GM12892 (cell line): ENCODE data around the gene OAF.

Experiments used
- DNase-seq: peaks from one replicate; pipeline ENCODE4 v3.0.0; 2011; ENCODE audit not compliant: insufficient read length
- FAIRE-seq: peaks from 2 replicates; lab custom pipeline; 2011; peaks lifted over from hg19 to GRCh38; lab: Jason Lieb, UNC
- POLR2A ChIP-seq: IDR thresholded peaks from 2 replicates; pipeline ENCODE4 v1.6.1; 2011; ENCODE audit warnings: low read depth, low read length, control low read depth
- POLR2AphosphoS5 ChIP-seq: IDR thresholded peaks from 2 replicates; pipeline ENCODE4 v1.6.1; 2011; ENCODE audit warnings: low read depth, low read length, control low read depth
- TAF1 ChIP-seq: IDR thresholded peaks from 2 replicates; pipeline ENCODE4 v1.6.1; 2011; ENCODE audit warnings: low read depth, mild to moderate bottlenecking, control low read depth, low read length, borderline replicate concordance

The OAF gene

DNA sequence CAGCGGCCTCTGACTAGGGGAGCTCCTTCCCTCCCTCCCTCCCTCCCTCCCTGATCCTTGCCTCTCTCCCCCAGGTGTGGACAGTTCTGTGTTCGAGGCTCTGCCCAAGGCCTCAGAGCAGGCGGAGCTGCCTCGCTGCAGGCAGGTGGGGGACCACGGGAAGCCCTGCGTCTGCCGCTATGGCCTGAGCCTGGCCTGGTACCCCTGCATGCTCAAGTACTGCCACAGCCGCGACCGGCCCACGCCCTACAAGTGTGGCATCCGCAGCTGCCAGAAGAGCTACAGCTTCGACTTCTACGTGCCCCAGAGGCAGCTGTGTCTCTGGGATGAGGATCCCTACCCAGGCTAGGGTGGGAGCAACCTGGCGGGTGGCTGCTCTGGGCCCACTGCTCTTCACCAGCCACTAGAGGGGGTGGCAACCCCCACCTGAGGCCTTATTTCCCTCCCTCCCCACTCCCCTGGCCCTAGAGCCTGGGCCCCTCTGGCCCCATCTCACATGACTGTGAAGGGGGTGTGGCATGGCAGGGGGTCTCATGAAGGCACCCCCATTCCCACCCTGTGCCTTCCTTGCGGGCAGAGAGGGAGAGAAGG is 18.1 kb downstream of the OAF start:
- FAIRE-seq (no peak), DNase-seq (no peak)
- TF ChIP-seq TAF1 (no peak), POLR2A (no peak), POLR2AphosphoS5 (no peak)

DNA sequence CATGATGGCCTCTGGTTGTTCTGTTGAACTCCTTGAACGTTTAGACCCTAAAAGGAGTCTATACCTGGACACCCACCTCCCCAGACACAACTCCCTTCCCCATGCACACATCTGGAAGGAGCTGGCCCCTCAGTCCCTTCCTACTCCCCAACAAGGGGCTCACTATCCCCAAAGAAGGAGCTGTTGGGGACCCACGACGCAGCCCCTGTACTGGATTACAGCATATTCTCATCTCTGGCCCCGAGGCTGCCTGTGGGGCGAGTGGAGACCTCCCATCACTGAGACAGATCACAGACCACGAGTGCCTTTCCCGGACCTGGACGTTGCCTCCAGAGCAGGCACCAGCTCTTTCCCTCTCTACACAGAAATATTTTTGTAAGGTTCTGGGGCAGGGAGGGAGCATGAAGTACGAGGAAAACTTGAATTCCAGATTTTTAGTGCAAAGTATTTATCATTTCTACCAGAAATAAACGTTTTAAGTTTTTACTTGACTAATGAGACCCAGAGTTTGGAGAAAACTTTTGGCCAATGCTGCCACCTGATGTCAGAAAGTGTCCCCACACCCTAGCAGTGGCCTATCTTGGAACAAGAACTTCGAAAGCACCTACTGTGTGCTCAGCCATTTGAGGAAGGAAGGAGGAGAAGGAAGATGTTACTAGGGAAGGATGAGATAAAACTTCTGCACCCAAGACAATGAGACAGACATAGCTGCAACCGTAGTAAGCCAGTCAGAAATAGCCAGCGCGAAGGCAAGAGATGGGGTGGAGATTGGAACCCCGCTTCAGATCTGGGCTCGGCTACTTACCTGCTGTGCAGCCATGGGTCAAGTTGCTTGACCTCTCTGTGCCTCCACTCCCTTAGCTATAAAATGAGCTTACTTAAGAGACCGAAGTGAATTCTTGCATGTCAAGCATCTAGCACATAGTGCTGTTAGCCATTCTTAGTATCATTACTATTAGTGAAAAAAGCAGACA is 18.9 kb downstream of the OAF start:
- DNase-seq (no peak), FAIRE-seq (peak; percentile 94)
- TF ChIP-seq TAF1, result no peak
- TF ChIP-seq POLR2A, result no peak
- no peak for TF ChIP-seq POLR2AphosphoS5

DNA sequence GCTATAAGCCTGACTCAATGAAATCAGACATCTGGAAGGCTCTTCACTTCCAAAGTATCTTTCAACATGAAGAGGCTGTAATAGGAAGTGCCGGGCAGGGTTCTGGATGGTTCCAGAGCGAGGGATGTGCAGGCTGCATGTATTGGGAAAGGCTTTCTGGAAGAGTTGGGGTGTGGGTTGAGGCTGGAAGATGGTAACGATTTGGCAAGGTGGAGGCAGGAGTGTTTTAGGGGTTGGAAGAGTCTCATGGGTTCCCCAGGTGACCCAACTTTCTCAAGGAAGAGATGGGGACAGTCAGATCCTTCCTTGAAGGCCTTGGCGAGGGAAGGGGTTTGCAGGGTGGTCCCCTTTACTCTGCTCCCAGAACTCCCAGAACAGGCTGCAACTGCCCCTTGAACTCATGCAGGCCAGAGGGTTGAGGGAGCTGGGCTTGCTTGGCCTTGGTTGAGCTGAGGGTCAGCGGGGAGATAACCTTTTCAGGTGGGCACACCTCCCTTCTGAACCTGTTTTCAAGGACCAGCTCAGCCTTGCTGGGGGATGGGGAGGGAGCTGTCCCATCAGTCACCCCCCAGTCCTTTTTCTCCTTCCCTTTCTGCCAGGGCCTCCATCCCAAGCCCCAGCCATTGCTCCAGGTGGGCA is 19.7 kb downstream of the OAF start:
- FAIRE-seq (no peak), DNase-seq (no peak)
- TF ChIP-seq POLR2AphosphoS5 (no peak), POLR2A (no peak), TAF1 (no peak)

- TF ChIP-seq TAF1 (no peak), POLR2A (no peak), POLR2AphosphoS5 (no peak)
- no peak for FAIRE-seq
- DNase-seq, result no peak
Measured at GRCh38 chr11:120231963-120232362, 21.1 kb downstream of the OAF start.

DNA sequence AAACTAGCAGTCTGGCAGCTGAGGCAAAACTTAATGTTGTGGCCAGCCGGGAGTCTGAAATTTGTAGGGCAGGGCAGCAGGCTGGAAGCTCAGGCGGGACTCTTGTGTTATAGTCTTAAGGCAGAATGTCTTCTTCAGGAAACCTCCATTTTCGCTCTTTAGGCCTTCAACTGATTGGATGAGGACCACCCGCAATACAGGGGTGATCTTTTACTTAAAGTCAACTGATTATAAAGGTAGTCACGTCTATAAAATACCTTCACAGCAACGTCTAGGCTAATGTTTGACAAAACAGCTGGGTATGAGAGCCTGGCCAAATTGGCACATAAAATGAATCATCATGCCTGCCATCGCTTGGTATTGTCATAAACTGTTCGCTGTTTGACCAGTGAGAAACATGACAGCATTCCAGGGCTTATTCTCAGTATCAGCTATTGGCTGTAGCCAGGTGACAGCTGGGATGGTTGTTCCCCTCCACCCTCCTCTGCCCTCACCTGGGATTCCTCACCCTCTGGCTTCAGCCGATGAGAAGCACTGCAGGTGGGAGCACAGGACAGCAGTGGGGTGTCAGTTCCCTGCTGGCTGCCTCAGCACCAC is 22.5 kb downstream of the OAF start:
- FAIRE-seq, result peak; percentile 38
- DNase-seq, result no peak
- TF ChIP-seq POLR2AphosphoS5 (no peak), POLR2A (no peak), TAF1 (no peak)

DNA sequence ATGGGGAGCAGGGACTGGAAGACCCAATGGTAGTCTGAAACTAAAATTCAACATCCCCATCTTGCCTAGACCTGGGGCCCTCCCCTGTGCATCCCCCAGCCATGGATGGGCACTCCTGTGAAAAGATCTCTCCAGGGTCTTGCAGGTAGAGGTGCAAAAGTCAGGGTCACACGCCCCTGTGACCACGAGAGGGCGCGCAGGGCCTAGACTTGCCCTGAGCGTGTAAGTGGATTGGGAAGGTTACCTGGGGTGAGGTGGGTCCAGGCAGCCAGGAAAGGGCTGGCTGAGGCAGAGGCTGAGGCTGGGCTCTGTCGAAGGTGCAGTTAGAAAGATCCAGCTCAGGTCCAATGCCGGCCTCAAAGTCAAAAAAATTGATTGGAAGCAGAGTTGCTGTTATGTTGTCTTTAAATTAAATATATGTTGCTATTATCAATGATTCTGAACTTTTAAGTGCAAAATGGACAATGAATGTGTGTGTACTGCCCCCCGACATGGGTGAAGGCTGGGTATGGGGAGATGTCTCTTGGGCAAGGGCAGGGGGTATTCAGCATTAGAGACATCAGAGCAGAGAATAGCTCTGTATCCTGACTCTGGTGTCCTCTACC is 24.3 kb downstream of the OAF start:
- FAIRE-seq, result peak; percentile 96
- peak; percentile 66 for DNase-seq
- TF ChIP-seq TAF1, result no peak

- DNase-seq, result no peak
- peak; percentile 74 for FAIRE-seq
- no peak for TF ChIP-seq TAF1
- peak; percentile 91 for TF ChIP-seq POLR2A
- peak; percentile 95 for TF ChIP-seq POLR2AphosphoS5
Measured at GRCh38 chr11:120236169-120237107, 25.6 kb downstream of the OAF start.

DNA sequence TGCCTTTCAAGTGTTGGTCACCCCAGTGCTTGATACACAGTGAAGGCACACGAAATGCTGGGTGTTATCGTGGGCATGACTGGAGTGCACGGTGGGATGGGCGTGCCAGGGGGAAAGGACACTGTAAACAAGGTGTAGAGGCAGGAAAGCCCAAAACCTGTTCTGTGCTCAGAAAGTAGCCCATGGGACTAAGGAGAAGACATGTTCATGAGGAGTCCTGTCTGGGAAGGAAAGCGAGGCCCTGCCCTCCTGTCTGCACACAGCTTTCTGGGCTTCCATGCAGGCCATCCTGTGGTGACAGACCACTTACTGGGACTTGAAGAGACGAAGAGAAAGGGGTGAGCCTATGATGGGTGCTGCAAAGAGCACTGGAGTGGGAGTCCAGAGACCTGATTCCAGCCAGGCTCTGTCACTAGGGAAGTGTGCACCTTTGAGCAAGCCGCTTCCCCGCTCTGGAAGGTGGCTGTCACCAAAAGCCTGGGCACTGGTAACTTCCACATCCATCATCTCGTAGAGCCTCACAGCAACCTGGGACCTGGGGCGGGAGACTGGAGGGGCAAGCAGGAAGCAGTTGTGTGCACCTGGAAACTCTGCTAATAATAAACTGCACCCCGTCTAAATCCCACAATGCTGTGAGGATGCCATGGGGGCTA is 28.3 kb downstream of the OAF start:
- TF ChIP-seq POLR2A, result no peak
- no peak for TF ChIP-seq TAF1
- no peak for TF ChIP-seq POLR2AphosphoS5
- DNase-seq, result no peak
- no peak for FAIRE-seq

- no peak for FAIRE-seq
- no peak for DNase-seq
- TF ChIP-seq POLR2A, result no peak
- no peak for TF ChIP-seq POLR2AphosphoS5
- no peak for TF ChIP-seq TAF1
Measured at GRCh38 chr11:120239713-120240640, 29.1 kb downstream of the OAF start, which contains the start of gene POU2F3. Gene POU2F3, plus strand, starts transcription at chr11:120240140. Its CDS starts 204 bp downstream, at chr11:120240344.
